Left lobe of liver (tissue), 2 donors: ENCODE measurements around the gene MAP3K14. TPM values are rescaled to one million over a fixed set of nuclear protein-coding genes. Genes with fewer than 3 reads are reported as not detected.
A peak's percentile ranks its signal among the peaks of the same experiment; 100 is the strongest.

Experiments
- ATAC-seq: fragments of 200-7000 bp; cut with Tn5 transposase; one replicate; pipeline ENCODE4 v1.9.1; 2020; ENCODE audit warnings: mild to moderate bottlenecking, moderate library complexity
- DNase-seq: peaks from one replicate; pipeline ENCODE4 v3.0.0-alpha.2; 2020; ENCODE audit warnings: low spot score
- total RNA-seq: library from RNA; stranded (reverse); gene quantifications from one replicate; pipeline ENCODE4 v1.2.1, GENCODE V29; 2021
- donor health status: DM: no; HTN: no; CAD: no; lungs with moderate emphysema.
- donor health status: DM: no; HTN: yes; CAD: no.

The MAP3K14 gene
- total RNA-seq, 1 donor from 2014 or later: 6.9 TPM

DNA sequence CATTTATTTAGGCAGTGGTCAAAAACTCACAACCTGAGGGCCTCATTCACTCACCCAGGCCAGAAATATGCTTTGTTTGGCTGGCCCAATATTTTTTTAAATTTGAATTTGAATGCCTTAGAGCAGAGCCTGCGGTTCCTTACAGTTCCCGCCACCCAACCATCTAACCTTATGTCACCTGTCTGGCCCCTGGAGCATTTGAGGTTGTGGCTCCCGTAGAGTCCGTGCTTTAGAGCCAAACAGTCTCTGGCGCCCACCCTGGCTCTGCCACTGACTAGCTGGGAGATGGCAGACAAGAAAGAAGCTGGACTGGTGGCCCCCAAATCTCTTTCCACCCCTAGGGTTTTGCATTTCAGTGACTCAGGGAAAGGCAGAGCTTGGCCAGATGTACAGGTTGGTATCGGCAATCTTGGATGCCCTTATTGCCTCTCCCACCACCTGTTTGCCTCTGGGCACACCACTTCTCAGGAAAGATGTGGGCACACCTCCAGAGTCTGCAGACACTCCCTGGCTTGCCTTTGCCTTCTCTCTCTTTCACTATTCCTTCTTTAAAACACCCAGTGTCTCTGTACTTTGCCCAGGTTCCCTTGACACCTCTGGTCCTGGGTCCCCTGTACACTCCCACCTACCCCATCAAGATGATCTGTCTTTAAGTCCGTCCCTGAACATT, 1.9 kb upstream of the MAP3K14 start:
- no peak for DNase-seq
- no peak for ATAC-seq

DNA sequence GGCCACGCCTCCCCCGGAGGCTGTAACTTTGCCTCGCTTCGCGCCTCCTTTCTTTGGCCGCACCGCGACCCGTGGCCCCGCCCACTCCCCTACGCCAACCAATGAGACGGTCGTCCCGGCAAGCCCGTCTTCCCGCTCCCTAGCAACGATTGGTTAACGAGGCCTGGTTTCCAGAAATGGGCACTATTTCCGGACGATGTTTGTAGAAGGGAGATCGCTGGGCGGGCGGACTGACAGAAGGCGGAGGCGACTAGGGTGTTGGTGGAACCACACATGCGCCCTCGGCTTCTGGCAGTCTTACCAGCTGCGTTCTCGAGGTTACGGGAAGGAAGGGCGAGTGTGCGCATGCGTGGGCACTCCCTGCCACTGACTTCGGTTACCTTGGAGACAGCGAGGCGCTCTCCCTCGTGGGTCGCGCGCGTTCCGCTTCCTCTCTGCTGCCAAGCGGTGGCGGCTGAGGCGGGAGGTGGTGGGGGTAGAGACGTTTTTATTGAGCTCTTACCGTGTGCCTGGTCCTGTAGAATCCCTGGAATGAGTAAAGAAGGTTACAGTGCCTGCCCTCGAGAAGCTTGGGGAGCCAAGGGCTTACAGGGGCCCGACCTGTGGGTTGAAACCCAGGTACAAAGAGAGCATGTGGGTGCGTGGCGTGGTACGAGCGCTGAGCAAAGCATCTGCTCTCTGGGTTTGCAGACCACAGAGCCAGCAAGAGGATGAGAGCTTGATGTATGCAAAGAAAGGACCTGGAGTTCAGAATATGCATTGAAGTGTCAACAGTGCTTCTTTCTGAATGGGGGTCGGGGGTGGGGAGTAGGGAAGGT, 500 bp upstream of the MAP3K14 start:
- DNase-seq: peak; percentile 100
- peak; percentile 88 for ATAC-seq

DNA sequence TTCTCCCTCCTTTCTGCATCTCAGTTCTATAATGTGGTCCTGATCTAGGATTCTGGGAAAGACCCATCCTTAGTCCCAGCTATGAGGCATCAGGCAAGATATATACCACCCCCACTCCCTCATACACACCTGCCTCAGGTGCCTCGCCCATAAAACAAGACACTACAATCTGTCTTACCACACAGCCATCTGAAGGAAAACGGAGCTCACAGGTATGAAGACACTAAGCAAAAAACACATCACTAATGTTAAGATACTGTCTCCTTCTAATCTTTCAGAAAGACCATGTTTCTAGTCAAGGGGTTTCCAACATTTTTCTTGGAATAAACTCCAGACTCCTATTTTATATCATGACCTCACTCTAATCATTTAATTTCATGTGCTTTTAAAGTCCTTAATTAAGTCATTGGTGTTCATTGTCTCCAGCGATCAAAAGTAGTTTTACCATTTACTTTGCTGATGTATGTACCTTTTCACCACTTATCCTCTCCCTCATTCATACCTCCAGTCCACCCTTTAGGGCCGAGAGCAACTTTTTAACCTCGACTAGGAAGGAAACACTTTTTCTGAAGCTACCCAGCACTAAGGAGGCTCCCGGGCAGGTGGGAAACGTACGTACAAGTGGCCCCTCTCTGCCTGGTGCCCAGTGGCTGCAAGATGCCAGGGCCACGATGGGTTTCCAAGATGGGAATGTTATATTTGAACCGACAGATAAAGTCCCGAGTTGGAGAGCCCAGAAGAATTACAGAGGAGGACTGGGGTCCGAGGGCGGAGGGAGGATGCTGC, 979 bp downstream of the MAP3K14 start:
- no peak for ATAC-seq
- DNase-seq: no peak

DNA sequence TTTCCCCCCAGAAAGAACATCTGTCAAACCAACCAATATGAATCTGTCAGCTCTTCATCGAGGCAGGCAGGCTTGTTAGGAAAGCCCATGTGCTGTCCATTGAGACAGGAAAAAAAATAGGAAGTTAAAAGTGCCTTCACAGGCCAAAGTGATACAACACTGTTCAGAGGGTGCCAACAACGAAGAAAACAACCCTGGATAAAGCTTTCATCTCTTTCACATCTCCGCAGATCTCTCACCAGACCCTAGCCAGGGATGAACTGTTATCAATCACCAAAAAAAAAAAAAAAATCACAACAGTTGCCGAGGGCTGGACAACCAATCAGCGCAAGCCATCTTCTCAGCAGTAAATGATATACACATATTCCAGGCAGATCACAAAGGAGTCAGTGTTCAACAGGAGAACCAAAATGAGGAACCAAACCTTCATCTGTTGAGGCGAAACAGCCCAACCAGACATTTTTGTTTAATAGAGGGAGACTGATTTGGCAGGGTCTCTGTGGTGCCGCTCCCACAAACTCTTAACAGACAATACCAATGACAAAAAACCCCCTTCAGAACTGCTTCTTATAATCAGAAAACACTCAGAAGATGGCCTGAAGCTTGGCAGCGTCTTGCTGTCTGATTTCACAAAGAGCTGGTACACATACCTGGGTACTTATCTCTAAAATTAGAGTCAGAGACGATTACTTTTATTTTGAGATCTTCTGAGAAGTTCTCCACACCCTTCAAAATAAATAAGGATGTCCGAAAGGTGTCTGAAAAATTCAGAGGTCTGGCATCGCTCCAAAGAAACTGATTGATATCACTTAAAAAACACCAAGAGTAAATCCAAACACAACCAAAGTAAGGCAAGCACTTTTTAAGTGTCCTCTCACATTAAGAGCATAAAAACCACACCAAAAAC, 1.8 kb downstream of the MAP3K14 start:
- ATAC-seq: no peak
- no peak for DNase-seq

DNA sequence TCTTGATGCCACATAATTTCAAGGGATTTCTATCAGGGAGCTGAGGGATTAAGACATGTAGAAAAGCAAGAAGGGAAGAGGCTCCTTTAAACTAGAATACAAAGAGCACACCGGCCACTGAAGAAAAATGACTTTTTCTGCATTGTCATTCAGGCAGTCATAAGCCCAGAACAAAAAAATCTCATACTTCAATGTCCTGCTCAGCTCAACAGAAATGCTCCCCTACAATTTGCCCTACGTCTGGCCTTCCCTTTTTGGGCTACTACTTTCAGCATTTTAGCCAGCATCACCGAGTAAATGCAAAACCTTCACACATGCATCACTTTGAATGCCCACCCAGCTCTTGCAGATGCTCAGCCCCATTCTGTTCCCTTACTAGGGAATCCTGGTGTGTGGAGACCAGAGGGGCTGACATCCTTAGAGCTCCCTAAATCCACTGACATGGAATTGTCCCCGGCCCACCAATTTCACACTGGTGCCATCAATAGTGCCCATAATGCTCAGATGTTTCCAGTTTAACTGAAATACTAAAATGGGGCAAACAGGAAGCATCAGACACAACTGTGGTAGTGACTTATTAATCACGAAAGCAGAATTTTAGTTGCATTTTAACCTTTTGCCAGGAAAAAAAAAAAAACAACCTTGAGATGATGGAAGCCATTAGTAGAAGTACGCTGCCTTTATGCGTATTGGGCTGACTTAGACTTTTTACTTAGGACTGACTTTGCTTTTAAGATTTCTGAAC, 2.7 kb downstream of the MAP3K14 start:
- DNase-seq (no peak), ATAC-seq (no peak)

DNA sequence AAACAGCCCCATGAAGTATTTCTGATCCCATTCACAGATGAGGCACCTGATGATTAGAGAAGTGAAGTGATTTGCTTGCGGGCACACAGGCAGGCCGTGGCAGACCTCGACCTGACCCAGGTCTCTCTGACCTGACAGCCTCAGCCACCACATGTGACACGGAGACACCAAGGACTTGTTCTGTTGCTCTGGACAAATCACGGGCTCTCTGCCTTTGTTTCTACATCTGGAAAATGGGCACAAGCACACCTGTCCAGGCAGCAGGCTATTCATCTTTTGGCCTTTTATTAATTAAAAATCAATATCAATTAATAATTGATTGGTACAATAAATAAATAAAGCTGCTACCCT, 3.4 kb downstream of the MAP3K14 start:
- ATAC-seq: no peak
- peak; percentile 59 for DNase-seq

DNA sequence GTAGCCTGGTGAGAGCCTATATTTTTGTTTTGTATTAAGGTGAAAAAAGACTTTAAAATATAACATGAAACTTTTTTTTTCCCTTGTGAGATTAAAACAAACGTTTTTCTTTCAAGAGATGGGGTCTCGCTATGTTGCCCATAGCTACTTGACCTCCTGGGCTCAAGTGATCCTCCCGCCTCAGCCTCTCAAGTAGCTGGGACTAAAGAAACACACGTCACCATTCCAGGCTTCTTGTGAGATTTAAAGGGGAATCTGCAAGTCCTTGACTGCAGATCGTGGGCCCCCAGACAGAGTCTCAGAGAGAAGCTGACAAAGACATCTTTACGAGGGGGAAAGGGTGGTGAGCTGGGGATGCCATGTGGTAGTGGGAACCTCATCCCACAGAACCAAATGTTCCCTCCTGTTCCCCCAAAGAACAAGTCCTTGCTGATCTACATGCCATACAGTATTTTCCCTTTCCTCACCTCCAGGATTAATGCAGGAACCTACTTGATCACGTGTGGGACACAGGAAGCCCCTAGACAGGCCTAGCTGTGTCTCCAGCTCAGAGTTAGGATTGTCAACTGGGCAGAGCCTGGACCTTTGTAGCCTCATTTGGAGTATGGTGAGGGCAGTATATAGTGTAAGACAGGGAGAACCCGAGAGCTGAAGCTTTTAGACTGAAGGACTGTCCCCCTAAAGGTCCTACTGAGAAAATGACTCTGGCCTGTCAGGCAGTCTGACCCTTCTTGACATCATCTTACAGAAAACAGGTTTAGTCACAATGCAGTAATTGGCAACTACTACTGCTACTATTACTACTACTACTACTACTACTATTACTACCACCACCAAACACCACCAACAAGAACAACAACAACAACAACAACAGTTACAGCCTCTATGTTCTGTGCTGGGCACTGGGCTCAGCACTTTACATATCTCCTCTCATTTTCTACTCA, 4.1 kb downstream of the MAP3K14 start:
- DNase-seq (no peak), ATAC-seq (no peak)

DNA sequence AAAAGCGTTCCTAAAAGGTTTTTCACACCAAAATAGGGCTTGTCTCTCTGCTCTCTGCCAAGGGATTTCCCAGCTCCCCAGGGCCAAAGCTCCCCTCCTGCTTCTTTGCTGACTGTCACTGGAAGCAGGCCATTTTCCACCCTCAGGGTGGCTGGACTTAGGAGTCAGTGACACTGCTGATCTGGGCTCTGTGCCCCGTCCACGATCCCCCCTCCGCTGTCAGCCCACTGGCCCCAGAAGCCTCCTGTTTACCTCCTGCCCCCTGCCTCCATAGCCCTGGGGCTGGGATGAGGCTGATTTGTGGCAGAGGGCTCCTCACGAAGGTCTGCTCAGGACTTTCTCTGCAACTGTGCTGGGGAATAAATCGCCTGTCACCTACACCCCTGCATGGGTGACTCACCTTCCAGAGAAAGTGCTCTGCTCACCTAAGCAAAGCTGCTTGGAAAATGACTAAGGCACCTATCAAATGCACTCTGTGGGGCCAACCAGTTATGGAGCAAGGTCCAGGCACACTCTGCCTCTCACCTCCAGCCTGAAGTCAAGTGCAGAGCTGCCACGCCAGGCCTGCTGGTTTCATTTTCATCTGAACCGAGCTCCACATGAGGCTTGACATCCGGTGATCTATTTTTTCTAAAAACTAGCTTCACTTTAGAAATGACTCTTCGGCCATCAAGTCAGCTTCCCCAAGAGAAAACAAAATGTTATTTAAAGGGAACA, 4.9 kb downstream of the MAP3K14 start:
- DNase-seq: peak; percentile 91
- ATAC-seq: peak; percentile 61

DNA sequence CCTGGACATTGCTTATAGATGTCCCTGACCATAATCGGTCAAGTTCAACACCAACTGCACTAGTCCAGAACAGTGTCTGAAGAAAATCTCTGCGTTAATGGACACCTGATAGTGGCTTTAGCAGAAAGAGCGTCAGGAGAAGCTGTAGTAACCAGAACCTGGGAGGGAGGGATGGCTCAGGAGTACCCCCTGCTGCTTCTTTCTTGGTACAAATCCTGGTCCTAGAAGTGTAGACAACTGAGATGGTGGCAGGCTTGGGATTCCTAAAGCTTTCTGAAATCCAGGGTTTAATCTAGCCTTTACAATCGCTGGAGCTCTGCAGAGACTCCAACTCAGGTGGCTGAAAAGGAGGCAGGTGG, 5.4 kb downstream of the MAP3K14 start:
- DNase-seq (no peak), ATAC-seq (no peak)

DNA sequence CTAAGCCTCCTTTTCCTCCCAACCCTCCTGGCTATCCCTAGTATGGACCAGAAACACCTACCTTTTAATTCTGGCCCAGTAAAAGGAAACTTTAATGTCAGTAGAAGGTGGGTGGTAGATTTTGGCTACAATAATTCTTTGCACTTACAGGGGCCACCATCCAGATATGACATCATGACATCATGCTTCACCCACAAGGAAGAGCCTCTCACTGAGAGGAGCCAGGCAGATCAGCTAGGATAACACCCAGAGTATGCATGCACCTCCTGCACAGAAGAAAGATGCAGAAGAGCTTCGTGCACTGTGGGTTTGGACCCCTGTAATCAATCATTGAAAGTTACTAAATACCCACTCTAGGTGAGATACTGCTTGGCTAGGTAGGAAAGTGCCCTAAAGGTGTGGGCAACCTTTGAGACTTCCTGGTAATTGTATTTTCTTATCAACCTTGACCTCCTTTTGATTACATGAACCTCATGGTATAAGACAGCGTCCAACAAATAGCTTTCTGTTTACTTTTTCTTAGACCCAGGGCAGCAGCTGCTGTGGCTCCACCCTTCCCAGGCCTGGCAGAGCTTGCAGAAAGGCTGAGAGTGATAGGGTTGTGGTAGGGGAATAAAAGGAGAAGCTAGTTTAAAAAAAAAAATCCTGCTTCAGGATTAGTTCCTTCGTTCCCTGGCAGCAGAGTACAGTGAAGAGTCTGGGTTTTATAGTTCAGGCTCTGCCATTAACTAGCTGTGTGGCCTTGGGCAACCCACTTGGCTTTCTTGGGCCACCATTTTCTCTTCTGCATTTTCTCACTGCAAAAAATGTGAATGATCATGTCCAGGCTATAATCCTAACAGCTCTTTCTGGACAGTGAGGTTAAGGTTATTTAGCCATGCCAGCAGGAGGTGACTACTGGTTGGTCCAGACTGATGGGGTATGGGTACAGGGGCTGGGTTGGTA, 6.2 kb downstream of the MAP3K14 start:
- DNase-seq (peak; percentile 80), ATAC-seq (peak; percentile 69)

DNA sequence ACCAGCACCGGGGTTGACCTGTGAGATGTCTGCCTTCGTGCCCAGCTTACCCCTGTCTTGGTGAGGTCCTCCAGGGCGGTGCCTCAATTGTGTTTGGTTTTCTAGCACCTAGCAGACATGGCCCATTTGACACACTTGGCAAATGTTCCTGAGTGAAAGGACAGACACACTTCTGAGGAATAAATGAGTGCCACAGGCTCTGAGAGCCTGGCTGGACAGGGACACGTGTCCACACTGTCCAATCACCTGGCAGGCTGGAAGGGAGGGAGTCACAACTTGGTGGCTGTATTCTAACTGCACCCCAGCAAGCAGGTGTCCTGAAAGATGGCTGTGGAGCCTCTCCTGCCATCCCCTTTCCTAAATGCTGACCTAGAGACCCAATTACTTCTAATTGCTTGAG, 7.4 kb downstream of the MAP3K14 start:
- no peak for ATAC-seq

DNA sequence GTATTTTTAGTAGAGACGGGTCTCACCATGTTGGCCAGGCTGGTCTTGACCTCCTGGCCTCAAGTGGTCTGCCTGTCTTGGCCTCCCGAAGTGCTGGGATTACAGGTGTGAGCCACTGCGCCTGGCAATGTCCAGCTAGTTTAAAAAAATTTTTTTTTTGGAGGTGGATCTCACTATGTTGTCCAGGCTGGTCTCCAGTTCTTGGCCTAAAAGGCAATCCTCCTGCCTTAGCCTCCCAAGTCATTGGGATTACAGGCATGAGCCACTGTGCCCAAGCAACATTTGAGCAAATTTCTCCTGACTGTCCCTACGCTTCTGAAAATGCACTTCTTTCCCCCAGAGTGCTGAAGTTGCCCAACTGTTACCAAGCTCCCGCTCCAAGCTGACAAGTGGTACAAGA, 8.0 kb downstream of the MAP3K14 start:
- ATAC-seq: no peak
- DNase-seq: no peak

More for the DNA sequence above, 7.4 kb downstream of the MAP3K14 start:
- no peak for DNase-seq

DNA sequence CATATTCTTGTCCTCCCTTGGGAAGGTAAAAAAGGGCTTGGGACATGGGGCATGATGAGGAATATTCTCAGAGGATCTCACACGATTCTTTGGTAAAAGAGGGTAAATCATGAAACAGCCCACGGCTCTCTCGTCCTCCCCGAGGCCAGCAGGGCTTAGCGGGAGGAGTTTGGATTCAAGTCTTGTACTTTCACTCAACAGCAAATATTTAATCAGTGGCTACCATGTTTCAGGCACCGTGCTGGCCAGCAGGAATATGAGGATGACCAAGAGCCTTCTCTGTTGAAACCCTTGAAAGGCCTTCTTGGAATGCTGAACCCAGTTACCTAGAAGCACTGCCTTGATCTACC, 8.8 kb downstream of the MAP3K14 start:
- peak; percentile 26 for ATAC-seq

DNA sequence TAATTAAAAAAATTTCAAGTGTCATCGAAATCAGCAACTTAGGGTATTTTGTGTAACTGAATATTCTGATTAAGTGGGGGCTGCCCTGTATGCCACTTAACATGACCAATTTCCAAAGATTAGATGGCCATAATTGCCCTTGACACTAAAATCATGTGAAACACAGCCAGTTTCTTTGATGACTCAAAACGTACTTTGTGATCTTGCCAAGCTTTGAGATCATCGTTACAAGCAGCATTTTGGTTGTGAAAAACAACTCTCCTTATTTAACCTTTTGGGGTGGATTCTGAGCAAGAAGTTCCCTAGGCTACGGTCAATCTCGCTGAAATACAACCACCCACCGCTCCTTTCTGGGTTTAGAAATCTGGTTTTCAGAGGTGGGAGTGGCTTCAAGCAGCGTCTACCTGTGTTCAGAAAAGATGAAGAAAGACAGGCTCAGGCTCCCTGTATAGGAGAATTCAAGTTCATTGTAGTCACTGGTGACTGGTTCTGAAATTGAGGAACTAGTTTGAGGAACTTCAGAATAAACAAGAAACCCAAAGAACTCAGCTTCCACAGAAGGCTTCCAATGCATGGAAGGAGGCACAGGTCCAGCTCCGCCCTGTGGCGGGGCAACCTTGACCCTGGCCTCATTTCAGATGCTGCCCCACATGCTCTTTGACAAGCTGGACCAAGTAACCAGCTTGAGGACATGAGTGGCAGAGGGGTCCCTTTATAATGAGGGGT, 9.4 kb downstream of the MAP3K14 start:
- ATAC-seq (peak; percentile 12), DNase-seq (no peak)

More for the DNA sequence above, 8.8 kb downstream of the MAP3K14 start:
- no peak for DNase-seq

DNA sequence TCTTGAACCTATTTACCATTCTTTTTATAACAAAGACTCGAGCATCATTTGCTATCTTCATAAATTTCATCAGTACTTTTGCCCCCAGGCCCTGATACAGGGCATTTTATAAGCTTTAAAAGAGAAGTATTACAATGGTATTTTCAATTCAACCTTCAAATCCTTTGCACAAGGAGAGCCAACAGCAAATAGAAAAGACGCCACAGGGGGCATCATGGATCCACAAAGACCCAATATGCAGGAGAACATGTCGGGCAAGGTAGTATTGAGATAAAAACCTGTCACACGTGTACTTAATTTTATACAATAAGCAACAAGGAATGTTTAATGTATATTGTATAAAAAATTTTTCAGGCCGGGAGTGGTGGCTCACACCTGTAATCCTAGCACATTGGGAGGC, 10.2 kb downstream of the MAP3K14 start:
- DNase-seq: no peak

DNA sequence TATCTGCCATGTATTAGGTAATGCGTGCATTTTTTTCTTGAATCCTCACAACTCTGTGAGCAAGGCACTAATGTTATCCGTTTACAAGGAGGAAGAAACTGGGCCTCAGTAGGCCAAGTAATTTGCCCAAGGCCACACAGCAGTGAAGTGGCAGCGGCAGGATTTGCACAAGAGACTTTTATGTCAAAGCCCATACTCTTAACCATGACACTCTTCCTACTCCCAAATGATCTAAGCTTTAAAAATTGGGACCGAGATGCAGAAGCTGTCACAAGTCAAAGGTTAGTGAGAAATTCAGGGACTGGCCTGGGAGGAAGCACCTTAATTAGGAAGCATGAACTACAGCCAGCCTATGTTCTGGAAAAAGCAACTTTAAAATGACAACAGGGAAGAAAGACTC, 10.7 kb downstream of the MAP3K14 start:
- DNase-seq (no peak), ATAC-seq (no peak)

More for the DNA sequence above, 10.2 kb downstream of the MAP3K14 start:
- no peak for ATAC-seq
